PC-9 (cell line): ENCODE results near the gene EML6.

Source experiments
- CTCF ChIP-seq: fragments of 200-600 bp; sonication (generic); conservative IDR thresholded peaks from 2 replicates; pipeline ENCODE4 v1.6.1; 2017; ENCODE audit warnings: mixed run types, antibody characterized with exemption, mild to moderate bottlenecking, moderate library complexity
- EZH2 ChIP-seq: fragments of 200-600 bp; sonication (generic); IDR thresholded peaks from 2 replicates; pipeline ENCODE4 v1.8.0; 2017; ENCODE audit warnings: antibody characterized with exemption, low read depth

DNA sequence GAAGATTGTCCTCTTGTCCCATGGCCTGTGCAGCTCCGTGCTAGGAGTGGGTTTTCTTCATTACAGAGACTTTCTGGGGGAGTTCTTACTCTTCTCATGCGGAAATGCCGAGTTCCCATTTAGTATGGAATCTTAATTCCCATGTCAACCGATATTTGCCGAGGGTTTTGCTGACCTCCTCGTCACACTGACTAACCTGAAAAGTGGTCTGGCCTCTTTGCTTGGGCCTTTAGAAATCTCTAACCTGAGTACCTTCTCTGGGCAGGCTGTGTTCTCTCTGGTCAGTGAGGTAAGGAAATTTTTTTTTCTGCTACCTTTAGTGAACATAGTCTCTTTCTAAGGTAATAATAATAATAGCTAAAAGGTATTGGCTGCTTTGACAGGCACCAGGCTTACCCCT lies 10.9 kb upstream of the EML6 start:
- TF ChIP-seq EZH2 (no peak), CTCF (no peak)
